ENCODE data around the gene IQGAP2.

The IQGAP2 gene

DNA sequence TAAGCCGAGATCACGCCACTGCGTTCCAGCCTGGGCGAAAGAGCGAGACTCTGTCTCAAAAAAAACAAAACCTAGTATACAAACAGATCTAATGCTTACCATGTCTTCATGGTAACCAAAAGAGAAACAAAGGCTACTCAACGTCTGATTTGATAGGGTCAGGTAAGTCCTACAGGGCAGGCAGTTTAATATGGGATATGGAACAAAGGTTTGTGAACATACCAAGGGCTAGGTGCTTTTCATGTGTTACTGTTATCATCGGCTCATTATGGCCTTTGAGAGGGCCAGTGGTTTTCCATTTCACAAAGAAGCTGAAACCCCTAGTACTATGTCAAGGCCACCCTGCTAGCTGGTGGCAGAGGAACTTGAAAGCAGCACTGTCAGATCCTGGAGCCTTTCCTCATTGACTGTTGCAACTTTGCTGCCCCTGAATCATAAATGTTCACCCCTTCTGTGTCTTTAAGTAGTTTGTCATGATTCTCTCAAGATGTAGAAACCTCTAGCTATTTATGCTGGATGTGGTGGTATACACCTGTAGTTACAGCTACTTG, 5.1 kb downstream of the IQGAP2 start:
- Histone ChIP-seq H3K4me3 (replicated peaks; ENCODE audit: low read depth, low read length) (no peak overlapping the region), H3K27me3 (replicated peaks; ENCODE audit: control insufficient read depth, insufficient read depth, low read length) (no peaks in the 10 kb centered on the region), H3K36me3 (ENCODE audit: control insufficient read depth, insufficient read depth, low read length) (no peaks in the 10 kb centered on the region)
- no peak for DNase-seq (ENCODE audit: extremely low read depth, insufficient read length)
- TF ChIP-seq, protein P1, sequence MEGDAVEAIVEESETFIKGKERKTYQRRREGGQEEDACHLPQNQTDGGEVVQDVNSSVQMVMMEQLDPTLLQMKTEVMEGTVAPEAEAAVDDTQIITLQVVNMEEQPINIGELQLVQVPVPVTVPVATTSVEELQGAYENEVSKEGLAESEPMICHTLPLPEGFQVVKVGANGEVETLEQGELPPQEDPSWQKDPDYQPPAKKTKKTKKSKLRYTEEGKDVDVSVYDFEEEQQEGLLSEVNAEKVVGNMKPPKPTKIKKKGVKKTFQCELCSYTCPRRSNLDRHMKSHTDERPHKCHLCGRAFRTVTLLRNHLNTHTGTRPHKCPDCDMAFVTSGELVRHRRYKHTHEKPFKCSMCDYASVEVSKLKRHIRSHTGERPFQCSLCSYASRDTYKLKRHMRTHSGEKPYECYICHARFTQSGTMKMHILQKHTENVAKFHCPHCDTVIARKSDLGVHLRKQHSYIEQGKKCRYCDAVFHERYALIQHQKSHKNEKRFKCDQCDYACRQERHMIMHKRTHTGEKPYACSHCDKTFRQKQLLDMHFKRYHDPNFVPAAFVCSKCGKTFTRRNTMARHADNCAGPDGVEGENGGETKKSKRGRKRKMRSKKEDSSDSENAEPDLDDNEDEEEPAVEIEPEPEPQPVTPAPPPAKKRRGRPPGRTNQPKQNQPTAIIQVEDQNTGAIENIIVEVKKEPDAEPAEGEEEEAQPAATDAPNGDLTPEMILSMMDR (IDR thresholded peaks at IDR 0.05; ENCODE audit: insufficient read depth, low read length, poor library complexity, severe bottlenecking) = no peak

DNA sequence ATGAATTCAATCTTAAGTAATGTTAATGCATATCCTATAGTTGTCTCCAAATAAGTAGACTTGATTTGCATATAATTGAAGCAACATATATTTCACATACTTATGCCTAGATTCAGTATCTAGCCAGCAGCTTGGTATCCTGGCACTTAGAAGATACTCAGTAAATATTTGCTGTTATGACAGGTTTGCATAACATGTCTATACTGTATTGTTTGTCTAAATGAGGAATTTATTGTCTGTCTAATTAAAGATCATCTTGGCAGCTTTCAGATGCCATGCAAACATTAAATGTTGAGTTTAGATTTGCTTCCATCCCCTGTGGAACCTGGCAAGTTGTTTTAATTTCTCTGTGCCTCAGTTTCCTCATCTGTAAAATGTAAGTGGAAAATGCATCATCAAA, 9.4 kb downstream of the IQGAP2 start:
- DNase-seq (ENCODE audit: extremely low read depth, insufficient read length) = no peak
- H3K36me3 ChIP-seq (ENCODE audit: control insufficient read depth, insufficient read depth, low read length) = no peaks in the 10 kb centered on the region

DNA sequence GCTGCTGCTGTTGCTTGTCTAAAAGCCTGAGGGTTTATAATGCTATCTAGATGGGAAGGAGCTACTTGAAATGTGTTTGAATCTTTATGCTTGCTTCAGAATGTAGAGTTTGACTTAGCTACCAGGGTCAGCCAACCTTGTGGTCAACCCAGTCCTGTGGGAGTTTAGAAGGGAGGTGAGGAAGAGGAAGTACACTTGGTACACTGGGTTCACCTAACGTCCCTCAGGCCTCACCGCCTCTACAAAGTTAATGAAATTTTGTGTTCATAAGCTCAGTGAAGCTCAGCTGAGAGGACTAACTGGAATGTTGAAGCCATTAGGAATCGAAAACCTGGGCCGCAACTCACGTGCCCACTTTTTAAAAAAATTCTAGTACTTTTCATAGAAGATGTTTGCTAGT, 10.7 kb downstream of the IQGAP2 start:
- Histone ChIP-seq H3K36me3 (ENCODE audit: control insufficient read depth, insufficient read depth, low read length) (no peaks in the 10 kb centered on the region), H3K4me3 (replicated peaks; ENCODE audit: low read depth, low read length) (no peak overlapping the region), H3K27me3 (replicated peaks; ENCODE audit: control insufficient read depth, insufficient read depth, low read length) (no peaks in the 10 kb centered on the region)
- TF ChIP-seq, protein P1 (IDR thresholded peaks at IDR 0.05; ENCODE audit: insufficient read depth, low read length, poor library complexity, severe bottlenecking) = no peak
- no peak for DNase-seq (ENCODE audit: extremely low read depth, insufficient read length)

More for the DNA sequence above, 9.4 kb downstream of the IQGAP2 start:
- H3K4me3 ChIP-seq (replicated peaks; ENCODE audit: low read depth, low read length) = no peak overlapping the region
- H3K27me3 ChIP-seq (replicated peaks; ENCODE audit: control insufficient read depth, insufficient read depth, low read length) = no peaks in the 10 kb centered on the region
- TF ChIP-seq, protein P1 (IDR thresholded peaks at IDR 0.05; ENCODE audit: insufficient read depth, low read length, poor library complexity, severe bottlenecking) = no peak

DNA sequence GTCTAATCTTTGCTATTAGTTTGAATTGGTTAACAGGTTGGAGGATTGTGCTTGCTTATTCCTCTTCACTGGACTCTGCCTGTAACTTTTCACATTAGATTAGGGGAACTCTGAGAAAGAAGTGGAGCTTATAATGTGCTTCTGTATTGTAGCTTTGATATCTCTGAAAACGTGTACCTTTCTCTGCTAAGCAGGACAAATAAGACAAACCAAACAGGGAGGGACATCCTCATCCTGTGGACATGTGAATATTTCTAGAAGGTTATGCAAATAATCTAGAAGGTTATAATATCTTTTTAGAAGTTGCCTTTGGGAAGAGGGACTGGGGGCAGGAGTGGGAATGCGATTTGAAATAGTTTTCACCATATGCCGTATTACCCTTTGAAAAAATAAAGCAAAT, 11.7 kb downstream of the IQGAP2 start:
- no peak for DNase-seq (ENCODE audit: extremely low read depth, insufficient read length)
- Histone ChIP-seq H3K4me3 (replicated peaks; ENCODE audit: low read depth, low read length) (no peak overlapping the region), H3K36me3 (ENCODE audit: control insufficient read depth, insufficient read depth, low read length) (no peaks in the 10 kb centered on the region), H3K27me3 (replicated peaks; ENCODE audit: control insufficient read depth, insufficient read depth, low read length) (no peaks in the 10 kb centered on the region)
- TF ChIP-seq, protein P1 (IDR thresholded peaks at IDR 0.05; ENCODE audit: insufficient read depth, low read length, poor library complexity, severe bottlenecking) = no peak

DNA sequence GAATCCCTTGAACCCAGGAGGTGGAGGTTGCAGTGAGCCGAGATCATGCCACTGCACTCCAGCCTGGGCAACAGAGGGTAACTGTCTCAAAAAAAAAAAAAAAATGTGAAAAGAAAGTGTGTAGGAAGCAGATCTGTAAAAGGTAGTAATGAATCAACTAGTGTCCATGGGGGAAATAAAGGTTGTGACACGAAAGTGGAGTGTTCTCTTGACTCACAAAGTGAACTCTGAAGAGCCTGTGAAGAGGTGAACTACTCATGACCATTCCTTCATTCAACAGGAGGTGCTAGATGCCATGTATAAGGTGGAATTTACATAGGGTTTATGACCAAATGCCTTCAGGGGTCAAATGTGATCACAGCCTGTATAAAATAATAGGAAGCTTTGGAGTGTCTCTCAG, 12.8 kb downstream of the IQGAP2 start:
- Histone ChIP-seq H3K27me3 (replicated peaks; ENCODE audit: control insufficient read depth, insufficient read depth, low read length) (no peaks in the 10 kb centered on the region), H3K36me3 (ENCODE audit: control insufficient read depth, insufficient read depth, low read length) (no peaks in the 10 kb centered on the region), H3K4me3 (replicated peaks; ENCODE audit: low read depth, low read length) (no peak overlapping the region)
- TF ChIP-seq, protein P1 (IDR thresholded peaks at IDR 0.05; ENCODE audit: insufficient read depth, low read length, poor library complexity, severe bottlenecking) = no peak
- DNase-seq (ENCODE audit: extremely low read depth, insufficient read length) = no peak

All from GM06990 (cell line).